ENCODE results near the gene PCA3.

DNA sequence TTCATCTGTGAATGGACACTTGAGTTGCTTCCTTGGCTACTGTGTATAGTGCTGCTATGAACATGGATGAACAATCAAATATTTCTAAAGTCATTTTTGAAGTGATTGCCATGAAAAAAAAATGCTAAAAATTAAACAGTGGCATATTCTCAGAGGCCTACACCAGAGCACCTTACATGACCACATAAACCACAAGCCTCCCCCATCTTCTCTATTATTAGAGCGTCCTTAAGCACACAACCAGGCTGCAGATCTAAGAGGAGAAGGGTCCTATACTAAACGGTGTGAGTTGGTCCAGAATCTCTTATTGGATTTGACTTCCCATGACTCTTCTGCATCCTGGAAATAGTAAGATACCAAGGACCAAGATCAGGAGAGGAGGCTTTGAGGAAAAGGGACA, 34.3 kb downstream of the PCA3 start:
- TF ChIP-seq EZH2 (IDR thresholded peaks at IDR 0.05) (no peak), CTCF (IDR thresholded peaks at IDR 0.05 in 2 of 3, conservative IDR thresholded peaks at IDR 0.05 in 1 of 3; ENCODE audit: borderline replicate concordance in 1 of 3, insufficient read depth in 1 of 3, low read depth in 2 of 3, low read length in 2 of 3) (no peak), POLR2A (IDR thresholded peaks at IDR 0.05; ENCODE audit: borderline replicate concordance, extremely low read depth, insufficient read depth, insufficient read length) (no peak), MAX (IDR thresholded peaks at IDR 0.05) (no peak), SP1 (IDR thresholded peaks at IDR 0.05; ENCODE audit: low read depth) (no peak), JUND (IDR thresholded peaks at IDR 0.05) (no peak), POLR2AphosphoS5 (IDR thresholded peaks at IDR 0.05; ENCODE audit: low read depth, low read length) (no peak), ZNF274 (IDR thresholded peaks at IDR 0.05; ENCODE audit: low read depth, low read length) (no peak), YY1 (IDR thresholded peaks at IDR 0.05; ENCODE audit: extremely low read depth, insufficient replicate concordance, low read depth, low read length) (no peak)
